ENCODE measurements around the gene IRAK1BP1.
A peak's percentile ranks its signal among the peaks of the same experiment; 100 is the strongest.
"Not testable (repeated sequence)": the region's sequence is repeated elsewhere in the genome, so short reads cannot be mapped to it uniquely, and the experiment has no call there.

IRAK1BP1 gene

GRCh38 chr6:78867370-78868040 is at the start of gene IRAK1BP1:
TSS of gene IRAK1BP1 (plus strand) at chr6:78867551. CDS start at chr6:78867577, 26 bp downstream.
- peak; percentile 96 for DNase-seq

DNA sequence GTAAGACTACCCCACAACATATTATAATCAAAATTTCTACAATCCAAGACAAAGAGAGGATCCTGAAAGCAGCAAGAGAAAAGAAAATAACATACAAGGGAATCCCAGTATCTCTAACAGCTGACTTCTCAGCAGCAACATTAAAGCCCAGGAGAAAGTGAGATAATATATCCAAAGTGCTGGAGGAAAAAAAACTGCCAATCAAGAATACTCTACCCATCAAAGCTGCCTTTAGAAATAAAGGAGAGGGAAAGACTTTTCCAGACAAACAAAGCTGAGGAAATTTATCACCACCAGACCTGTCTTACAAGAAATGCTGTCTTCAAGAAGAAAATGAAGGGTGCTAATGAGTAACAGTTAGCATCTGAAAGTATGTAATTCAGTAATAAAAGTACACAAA is 43.3 kb upstream of the IRAK1BP1 start:
- DNase-seq = no peak

- DNase-seq = no peak
Measured at GRCh38 chr6:78829407-78829806, 37.9 kb upstream of the IRAK1BP1 start.

DNA sequence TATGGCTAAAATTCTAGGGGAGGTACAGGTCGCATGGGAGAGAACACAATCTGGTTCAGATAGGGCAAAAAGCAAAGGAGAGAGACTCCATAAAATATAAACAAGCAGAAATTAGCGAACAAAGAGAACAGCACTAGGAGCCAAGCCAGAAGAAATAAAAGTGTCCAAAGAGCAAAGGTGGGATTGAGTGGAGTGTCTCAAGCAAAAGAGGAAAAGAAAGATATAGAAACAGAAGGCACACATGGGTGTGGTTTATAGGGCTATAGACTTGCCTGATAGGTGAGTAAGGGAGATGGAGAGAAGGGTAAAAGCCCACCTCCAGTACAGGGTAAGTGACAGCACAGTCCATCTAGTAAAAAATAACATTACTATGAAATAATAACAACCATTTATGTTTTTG is 36.5 kb upstream of the IRAK1BP1 start:
- no peak for DNase-seq

DNA sequence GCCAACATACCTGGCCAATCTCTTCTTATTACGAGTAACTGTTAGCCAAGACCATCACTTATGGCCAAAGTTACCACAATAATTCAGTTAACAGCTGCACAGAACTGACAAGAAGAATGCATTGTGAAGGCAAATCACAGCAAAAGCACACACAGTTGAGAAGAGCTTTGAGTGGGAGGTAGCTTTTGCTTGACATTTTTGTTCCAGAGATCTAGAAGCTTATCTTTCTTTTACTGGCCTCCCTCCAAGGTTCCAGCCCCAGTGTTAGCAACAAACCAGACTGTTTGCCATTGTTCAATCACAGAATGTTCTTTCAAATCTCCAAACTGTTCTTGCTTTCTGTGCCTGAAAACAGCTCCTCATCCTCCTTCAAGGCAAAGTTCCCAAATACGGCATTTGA is 35.9 kb upstream of the IRAK1BP1 start:
- DNase-seq = no peak

DNA sequence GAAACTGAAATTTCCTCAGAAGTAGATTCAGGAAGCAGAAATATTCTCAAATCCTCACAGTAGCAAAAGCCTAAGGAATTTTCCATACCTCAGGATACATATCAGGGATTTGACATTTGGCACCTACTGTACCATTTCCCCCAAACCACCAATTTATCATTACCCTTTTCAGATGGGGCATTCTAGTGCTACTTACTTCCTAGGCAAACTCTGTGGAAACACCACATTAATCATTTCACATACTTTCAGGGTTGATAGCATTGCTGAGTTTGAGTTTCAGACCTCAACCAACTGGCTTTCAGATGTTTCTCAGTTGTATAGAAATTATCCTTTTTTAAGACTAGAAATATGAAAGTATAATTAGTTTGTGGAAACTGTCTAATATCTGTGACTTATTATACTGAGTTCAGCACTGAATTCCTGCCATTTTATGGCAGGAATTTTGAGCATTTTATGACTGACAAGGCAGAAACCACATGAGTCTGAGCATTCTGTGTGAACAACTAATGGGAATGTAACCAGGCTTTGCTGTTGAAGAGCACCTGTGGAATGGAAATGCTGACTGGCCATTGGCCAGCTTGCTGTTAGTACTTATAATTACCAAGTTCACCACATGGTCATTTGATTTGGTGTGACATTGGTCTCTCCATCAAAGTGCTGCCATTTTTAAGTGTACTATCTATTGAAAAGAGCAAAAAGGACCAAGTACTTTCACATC is 35.1 kb upstream of the IRAK1BP1 start:
- DNase-seq = no peak

GRCh38 chr6:78835817-78836216 is 31.5 kb upstream of the IRAK1BP1 start:
- DNase-seq = no peak

GRCh38 chr6:78836598-78836997 is 30.8 kb upstream of the IRAK1BP1 start:
- DNase-seq = no peak

GRCh38 chr6:78841111-78841510 is 26.2 kb upstream of the IRAK1BP1 start:
- no peak for DNase-seq

GRCh38 chr6:78842953-78843352 is 24.4 kb upstream of the IRAK1BP1 start:
- DNase-seq = no peak

DNA sequence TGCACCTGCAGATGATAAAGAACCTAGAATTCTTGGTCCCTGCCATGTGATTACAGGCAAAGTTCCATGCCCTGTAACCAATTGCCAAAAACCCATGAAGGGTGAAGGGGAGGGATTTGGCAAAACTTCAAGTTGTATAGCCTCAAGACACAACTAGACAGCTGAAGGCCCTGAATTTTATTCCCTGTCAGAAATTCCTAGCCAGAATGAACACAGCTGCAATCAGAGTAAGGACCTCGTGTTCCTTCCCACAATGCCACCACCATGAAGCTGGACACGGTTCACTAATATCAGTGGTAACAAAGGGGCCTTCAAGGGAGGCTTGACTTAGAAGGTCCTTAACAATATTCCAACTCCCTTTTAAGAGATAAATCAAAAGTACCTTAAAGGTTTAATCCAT is 22.5 kb upstream of the IRAK1BP1 start:
- DNase-seq = no peak

- no peak for DNase-seq
Measured at GRCh38 chr6:78845567-78845966, 21.8 kb upstream of the IRAK1BP1 start.

DNA sequence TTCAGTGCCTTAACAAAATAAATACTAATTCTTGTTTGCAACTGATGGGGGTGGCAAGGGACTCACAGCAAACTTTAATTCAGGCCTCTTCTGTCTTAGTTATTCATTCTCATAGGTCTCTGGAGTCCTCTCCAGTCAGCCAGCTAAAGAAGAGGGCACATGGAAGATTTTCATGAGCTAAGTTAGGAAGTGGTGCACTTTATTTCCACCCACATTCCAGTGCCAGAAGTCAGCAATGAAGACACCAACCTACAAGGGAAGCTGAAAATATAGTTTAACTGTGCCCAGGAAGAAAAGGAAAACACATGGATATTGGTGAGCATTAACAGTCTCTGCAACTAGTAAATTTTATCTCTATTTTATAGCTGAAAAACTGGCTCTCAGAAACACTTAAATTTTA is 16.7 kb upstream of the IRAK1BP1 start:
- no peak for DNase-seq

DNA sequence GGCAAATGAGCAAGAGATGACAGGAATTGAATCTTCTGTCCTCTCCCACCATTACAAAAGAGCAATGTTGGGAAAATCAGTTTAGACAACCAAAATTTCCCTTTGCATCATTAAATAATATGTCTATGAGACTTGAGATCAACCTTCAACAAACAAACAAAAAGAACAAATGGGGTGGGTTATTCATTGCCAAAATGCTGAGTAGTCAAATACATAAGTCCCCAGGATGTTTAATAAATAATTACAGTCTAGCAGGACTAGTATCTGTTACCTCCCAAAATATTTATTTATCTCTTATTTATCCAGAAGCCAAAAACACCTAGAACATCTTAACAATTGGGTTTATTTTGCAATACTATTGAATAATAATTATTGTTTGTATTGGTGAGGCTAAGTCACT is 16.2 kb upstream of the IRAK1BP1 start:
- DNase-seq = no peak

- no peak for DNase-seq
Measured at GRCh38 chr6:78854546-78854945, 12.8 kb upstream of the IRAK1BP1 start.

DNA sequence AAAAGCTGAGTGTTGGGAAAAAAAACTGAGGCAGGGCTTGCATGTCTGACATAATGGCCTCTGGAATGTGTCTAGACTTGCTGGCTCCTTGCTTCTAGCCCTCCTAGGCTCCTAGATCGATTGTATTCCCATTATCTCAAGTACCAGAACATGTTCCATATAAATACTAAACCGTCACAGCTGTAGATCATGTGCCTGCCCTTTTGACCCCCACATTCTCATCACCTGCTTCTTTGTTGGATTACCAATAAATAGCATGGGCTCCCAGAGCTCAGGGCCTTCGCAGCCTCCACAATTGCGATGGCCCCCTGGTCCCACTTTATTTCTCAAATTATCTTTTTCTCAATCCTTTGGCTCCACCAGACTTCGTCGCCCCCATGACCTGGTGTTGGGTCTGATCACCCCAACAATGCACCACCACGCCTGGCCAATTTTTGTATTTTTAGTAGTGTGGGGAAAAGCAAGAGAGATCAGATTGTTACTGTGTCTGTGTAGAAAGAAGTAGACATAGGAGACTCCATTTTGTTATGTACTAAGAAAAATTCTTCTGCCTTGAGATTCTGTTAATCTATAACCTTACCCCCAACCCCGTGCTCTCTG is 8.9 kb upstream of the IRAK1BP1 start:
- not testable (repeated sequence) for DNase-seq

- no peak for DNase-seq
Measured at GRCh38 chr6:78861509-78861908, 5.8 kb upstream of the IRAK1BP1 start.

DNA sequence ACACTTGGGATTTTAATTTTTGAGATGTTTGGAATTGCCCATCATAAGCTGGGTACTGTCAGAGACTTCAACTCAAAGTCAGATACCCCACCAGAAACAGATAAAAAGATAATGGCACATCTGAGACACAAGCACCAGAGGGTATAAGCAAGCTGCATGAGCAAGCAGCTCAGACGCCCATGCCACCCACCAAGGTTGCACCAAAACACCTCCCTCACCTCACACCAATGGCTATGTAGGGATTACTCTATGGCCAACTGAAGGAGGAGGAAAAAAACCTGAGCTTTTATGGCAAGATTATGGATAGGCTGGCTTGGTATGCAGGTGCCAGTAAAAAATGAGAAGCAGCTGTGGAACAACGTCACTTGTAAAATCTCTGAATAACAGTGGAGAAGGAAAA is 3.8 kb upstream of the IRAK1BP1 start:
- DNase-seq = no peak

DNA sequence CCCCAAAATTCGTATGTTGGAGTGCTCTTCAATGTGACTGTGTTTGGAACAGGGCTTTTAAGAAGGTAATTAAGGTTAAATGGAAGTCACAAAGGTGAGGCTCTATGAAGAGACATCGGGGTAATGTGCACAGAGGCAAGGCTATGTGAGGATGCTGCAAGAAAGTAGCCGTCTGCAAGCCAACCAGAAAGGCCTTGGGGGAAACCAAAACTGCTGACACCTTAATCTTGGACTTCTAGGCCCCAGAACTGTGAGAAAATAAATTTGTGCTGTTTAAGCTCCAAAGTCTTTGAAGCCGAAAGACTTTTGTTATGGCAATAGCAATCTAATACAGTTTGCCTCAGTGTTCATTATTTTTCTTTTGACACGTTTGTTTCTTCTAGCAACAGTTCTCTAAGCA is 2.4 kb upstream of the IRAK1BP1 start:
- no peak for DNase-seq

DNA sequence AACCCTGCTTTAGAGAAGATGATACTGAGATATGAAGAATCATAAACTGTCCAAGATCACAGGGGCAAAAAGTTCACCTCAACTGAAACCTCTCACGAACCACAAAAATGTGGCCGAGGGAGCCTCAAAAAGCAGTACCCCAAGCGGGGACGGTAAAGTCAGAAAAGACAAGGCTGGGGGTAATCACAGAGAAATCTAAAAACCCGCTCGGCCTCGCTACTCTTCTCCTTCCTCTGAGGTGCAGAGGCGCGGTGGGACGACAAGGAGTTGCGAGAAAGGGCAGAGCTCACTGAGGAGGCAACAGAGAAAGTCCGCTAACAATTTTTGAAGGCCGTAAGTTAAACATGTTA is 356 bp upstream of the IRAK1BP1 start:
- DNase-seq = no peak

DNA sequence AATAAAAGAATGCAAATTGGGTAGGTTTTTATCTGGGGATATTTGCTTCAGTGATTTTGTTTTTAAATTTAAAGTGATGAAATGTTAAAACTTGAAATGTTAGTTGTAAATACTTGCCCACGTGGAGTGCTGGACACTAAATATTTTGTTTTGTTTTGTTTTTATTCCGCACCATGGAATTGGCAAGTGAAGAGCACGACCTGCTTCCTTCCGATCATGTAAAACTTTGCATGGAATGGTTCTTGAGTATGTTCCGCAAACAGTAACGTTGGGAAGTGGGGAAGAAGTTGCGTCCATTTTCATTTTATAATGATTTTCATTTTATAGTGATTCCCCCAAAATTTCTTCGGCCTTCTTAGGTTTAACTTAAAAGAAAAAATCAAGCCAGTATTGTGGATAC is 765 bp downstream of the IRAK1BP1 start:
- DNase-seq = no peak

GRCh38 chr6:78875505-78875904 is 8.2 kb downstream of the IRAK1BP1 start:
- DNase-seq = no peak

DNA sequence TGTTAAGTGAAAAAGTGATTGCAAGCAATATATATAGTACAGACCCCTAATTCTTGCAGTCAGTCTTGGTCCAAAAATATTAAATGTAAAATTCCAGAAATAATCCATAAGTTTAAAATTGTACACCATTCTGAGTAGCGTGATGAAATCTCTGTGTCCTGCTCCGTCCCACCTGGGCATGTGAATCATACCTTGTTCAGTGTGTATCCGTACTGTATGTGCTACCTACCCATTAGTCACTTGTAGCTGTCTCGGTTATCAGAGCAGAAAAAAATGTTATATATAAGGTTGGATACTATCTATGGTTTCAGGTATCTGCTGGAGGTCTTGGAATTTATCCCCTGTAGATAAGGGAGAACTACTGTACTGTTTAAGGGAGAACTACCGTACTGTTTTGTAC is 16.3 kb downstream of the IRAK1BP1 start:
- no peak for DNase-seq

GRCh38 chr6:78889901-78890300 is 22.6 kb downstream of the IRAK1BP1 start:
- DNase-seq = not testable (repeated sequence)
